Activated CD4-positive, alpha-beta T cell treated with anti-CD3 and anti-CD28 coated beads, Interleukin-2, amount 50 U/mL, for 24 hours (primary cell): ENCODE data around the gene ZFHX3.

ENCODE experiments used
- DNase-seq, 2 donors: peaks; one replicate each; pipeline ENCODE4 v3.0.0-alpha.2; 2020; ENCODE audit warnings: low read depth in 1 of 2, low spot score in 1 of 2

The ZFHX3 gene

GRCh38 chr16:72911971-72912370, 136.0 kb downstream of the ZFHX3 start:
- no peak for DNase-seq

GRCh38 chr16:72910875-72911274, 137.1 kb downstream of the ZFHX3 start:
- DNase-seq: no peak

- no peak for DNase-seq
Observed at GRCh38 chr16:72910381-72910780, 137.5 kb downstream of the ZFHX3 start.

GRCh38 chr16:72909196-72909595, 138.7 kb downstream of the ZFHX3 start:
- DNase-seq: no peak

GRCh38 chr16:72908362-72909167, 139.4 kb downstream of the ZFHX3 start:
- no peak for DNase-seq

- no peak for DNase-seq
Observed at GRCh38 chr16:72905581-72905980, 142.3 kb downstream of the ZFHX3 start.

- DNase-seq: no peak
Observed at GRCh38 chr16:72903176-72903575, 144.8 kb downstream of the ZFHX3 start.

- no peak for DNase-seq
Observed at GRCh38 chr16:72902206-72902605, 145.7 kb downstream of the ZFHX3 start.

GRCh38 chr16:72901000-72901627, 146.8 kb downstream of the ZFHX3 start:
- no peak for DNase-seq

GRCh38 chr16:72898216-72898825, 149.6 kb downstream of the ZFHX3 start:
- no peak for DNase-seq

- DNase-seq: no peak
Observed at GRCh38 chr16:72897707-72898106, 150.2 kb downstream of the ZFHX3 start.

GRCh38 chr16:72896485-72897118, 151.3 kb downstream of the ZFHX3 start:
- DNase-seq: no peak

GRCh38 chr16:72895951-72896350, 152.0 kb downstream of the ZFHX3 start:
- DNase-seq: no peak

- no peak for DNase-seq
Observed at GRCh38 chr16:72894293-72895151, 153.4 kb downstream of the ZFHX3 start.

GRCh38 chr16:72891291-72892227, 156.4 kb downstream of the ZFHX3 start:
- no peak for DNase-seq

GRCh38 chr16:72890587-72890986, 157.3 kb downstream of the ZFHX3 start:
- no peak for DNase-seq

GRCh38 chr16:72889616-72890582, 158.0 kb downstream of the ZFHX3 start:
- no peak for DNase-seq

- no peak for DNase-seq
Observed at GRCh38 chr16:72887537-72887936, 160.4 kb downstream of the ZFHX3 start.
